PC-3 (cell line): ENCODE measurements around the gene ARHGAP24. TPM values are rescaled to one million over a fixed set of nuclear protein-coding genes. Genes with fewer than 3 reads are reported as not detected.

ENCODE experiments used
- ATAC-seq: fragments of 200-7000 bp; cut with Tn5 transposase; 2 replicates; pipeline ENCODE4 v1.9.1; 2020; ENCODE audit warnings: mild to moderate bottlenecking, moderate library complexity
- BruUV-seq: library from RNA; stranded (reverse); fragments of 400-500 nt; replicated peaks from 2 replicates; lab custom pipeline; 2021; lab: Mats Ljungman, UMichigan
- CTCF ChIA-PET: fragments of 300-600 bp; sonication (Branson Sonifier 250); formaldehyde crosslinking; loops from one replicate; lab custom pipeline; 2022; ENCODE audit warnings: antibody characterized with exemption; lab: Charles Lee
- POLR2A ChIA-PET: fragments of 300-600 bp; sonication (Branson Sonifier 250); formaldehyde crosslinking; loops from one replicate; lab custom pipeline; 2022; ENCODE audit warnings: antibody characterized with exemption; ENCODE audit not compliant: unreplicated experiment; lab: Charles Lee
- DNase-seq: peaks from one replicate; pipeline ENCODE4 v3.0.0-alpha.2; 2015
- H2AFZ ChIP-seq: fragments of 300-600 bp; sonication (generic); 2 replicates; pipeline ENCODE4 v1.6.0; 2016; ENCODE audit warnings: antibody characterized with exemption, low read length
- H3F3A ChIP-seq: fragments of 300-600 bp; sonication (generic); one replicate; pipeline ENCODE4 v1.6.0; 2017; ENCODE audit warnings: antibody characterized with exemption, low read length, control low read depth, mild to moderate bottlenecking; ENCODE audit not compliant: unreplicated experiment
- H3K27ac ChIP-seq: fragments of 300-600 bp; sonication (generic); 2 replicates; pipeline ENCODE4 v1.5.1; 2016; ENCODE audit warnings: mild to moderate bottlenecking, low read length
- H3K27me3 ChIP-seq: fragments of 300-600 bp; sonication (generic); 2 replicates; pipeline ENCODE4 v1.6.1; 2016; ENCODE audit warnings: low read length, mixed read lengths
- H3K36me3 ChIP-seq: fragments of 300-600 bp; sonication (generic); 2 replicates; pipeline ENCODE4 v1.6.1; 2016; ENCODE audit warnings: low read depth, mixed run types, low read length, mixed read lengths
- H3K4me1 ChIP-seq: fragments of 300-600 bp; sonication (generic); 2 replicates; pipeline ENCODE4 v1.5.1; 2016; ENCODE audit warnings: low read length; ENCODE audit not compliant: insufficient read depth
- H3K4me2 ChIP-seq: fragments of 300-600 bp; sonication (generic); 2 replicates; pipeline ENCODE4 v1.6.0; 2016; ENCODE audit warnings: low read length
- H3K4me3 ChIP-seq: fragments of 300-600 bp; sonication (generic); 2 replicates; pipeline ENCODE4 v1.5.1; 2016; ENCODE audit warnings: mild to moderate bottlenecking, low read length, mixed read lengths
- H3K79me2 ChIP-seq: fragments of 300-600 bp; sonication (generic); 2 replicates; pipeline ENCODE4 v1.6.1; 2017; ENCODE audit warnings: low read length, mixed read lengths
- H3K9ac ChIP-seq: fragments of 300-600 bp; sonication (generic); 2 replicates; pipeline ENCODE4 v1.6.0; 2016; ENCODE audit warnings: mild to moderate bottlenecking, low read length
- H3K9me2 ChIP-seq: fragments of 300-600 bp; sonication (generic); replicated peaks from 2 replicates; pipeline ENCODE4 v1.6.1; 2016; ENCODE audit warnings: mixed run types, low read length, mixed read lengths
- H3K9me3 ChIP-seq: fragments of 300-600 bp; sonication (generic); 2 replicates; pipeline ENCODE4 v1.6.1; 2016; ENCODE audit warnings: low read length, mixed read lengths
- H4K20me1 ChIP-seq: fragments of 300-600 bp; sonication (generic); 2 replicates; pipeline ENCODE4 v1.6.1; 2016; ENCODE audit warnings: low read length, mixed read lengths
- CTCF ChIP-seq: fragments of 300-600 bp; sonication (generic); conservative IDR thresholded peaks from 2 replicates; pipeline ENCODE4 v1.5.1; 2017; ENCODE audit warnings: antibody characterized with exemption, low read depth, mild to moderate bottlenecking, low read length
- EZH2 ChIP-seq: fragments of 300-600 bp; sonication (generic); IDR thresholded peaks from one replicate; pipeline ENCODE4 v1.6.1; 2017; ENCODE audit warnings: antibody characterized with exemption, mild to moderate bottlenecking, low read length; ENCODE audit not compliant: unreplicated experiment
- EZH2phosphoT487 ChIP-seq: fragments of 300-600 bp; sonication (generic); IDR thresholded peaks from 2 replicates; pipeline ENCODE4 v1.6.1; 2018; ENCODE audit warnings: mild to moderate bottlenecking, antibody characterized with exemption, low read length, borderline replicate concordance
- intact Hi-C: fragments of 100-400 bp; cut with micrococcal nuclease; formaldehyde crosslinking; loops from 2 replicates; pipeline ENCODE4 v1.9.0; 2023
- total RNA-seq: library from RNA; depleted of rRNA; stranded (reverse); fragments of >200 nt; gene quantifications from 2 replicates; pipeline ENCODE4 v1.2.3, GENCODE V29; 2014

Gene ARHGAP24
- total RNA-seq, 1 experiment from 2014 or later: 7.4 TPM

GRCh38 chr4:86034616-86035015 is 559.7 kb downstream of the ARHGAP24 start:
- BruUV-seq: no TSS peak

GRCh38 chr4:86035688-86036087 is 560.7 kb downstream of the ARHGAP24 start:
- TF ChIP-seq EZH2 (no peak), CTCF (no peak), EZH2phosphoT487 (no peak)
- H3K36me3 ChIP-seq: no peaks in the 10 kb centered on the region
- H3K9ac ChIP-seq: no peak overlapping the region
- intact Hi-C loops: no loop called here
- peaks cover 50% of the 10 kb centered on the region for H3K4me1 ChIP-seq
- CTCF ChIA-PET: interaction anchor here (1.0 kb wide), 1 partner anchor 239 kb away, joined by 3 read pairs; no protein-coding TSS in a partner anchor
- ATAC-seq (peak; percentile 69), DNase-seq (peak; percentile 72)
- no peaks in the 10 kb centered on the region for H3K9me2 ChIP-seq
- peak overlapping the region; percentile 51 for H3K27ac ChIP-seq
- H3K9me3 ChIP-seq: no peaks in the 10 kb centered on the region
- BruUV-seq: no TSS peak
- no peaks in the 10 kb centered on the region for H3K79me2 ChIP-seq
- no peaks in the 10 kb centered on the region for H3F3A ChIP-seq
- POLR2A ChIA-PET: interaction anchor here (0.6 kb wide), 1 partner anchor 564 kb away, joined by 6 read pairs; no protein-coding TSS in a partner anchor
- no peak overlapping the region for H2AFZ ChIP-seq
- H3K4me3 ChIP-seq: no peak overlapping the region
- H4K20me1 ChIP-seq: no peaks in the 10 kb centered on the region
- H3K4me2 ChIP-seq: peak overlapping the region; percentile 60
- H3K27me3 ChIP-seq: no peaks in the 10 kb centered on the region

More at GRCh38 chr4:86034616-86035015, 559.7 kb downstream of the ARHGAP24 start:
- Histone ChIP-seq H3K9me2 (no peaks in the 10 kb centered on the region), H3K4me3 (no peak overlapping the region), H3K9me3 (no peaks in the 10 kb centered on the region), H3F3A (no peaks in the 10 kb centered on the region), H3K79me2 (no peaks in the 10 kb centered on the region), H3K9ac (no peak overlapping the region), H3K36me3 (no peaks in the 10 kb centered on the region), H3K27ac (no peak overlapping the region), H3K4me1 (peaks cover 50% of the 10 kb centered on the region), H3K27me3 (no peaks in the 10 kb centered on the region), H2AFZ (no peak overlapping the region), H4K20me1 (no peaks in the 10 kb centered on the region), H3K4me2 (no peak overlapping the region)
- POLR2A ChIA-PET: no interaction called here
- DNase-seq (no peak), ATAC-seq (no peak)
- intact Hi-C loops: no loop called here
- TF ChIP-seq CTCF: no peak
- TF ChIP-seq EZH2phosphoT487: no peak
- TF ChIP-seq EZH2: no peak
- CTCF ChIA-PET: interaction anchor here (0.6 kb wide), 1 partner anchor 73 kb away, joined by 3 read pairs; no protein-coding TSS in a partner anchor

GRCh38 chr4:86036736-86037135 is 561.8 kb downstream of the ARHGAP24 start:
- no peaks in the 10 kb centered on the region for H3K9me3 ChIP-seq
- peaks cover 50% of the 10 kb centered on the region for H3K4me1 ChIP-seq
- POLR2A ChIA-PET: no interaction called here
- no peak overlapping the region for H2AFZ ChIP-seq
- ATAC-seq: peak; percentile 75
- TF ChIP-seq CTCF: no peak
- TF ChIP-seq EZH2phosphoT487: no peak
- no peak for TF ChIP-seq EZH2
- H3K4me3 ChIP-seq: no peak overlapping the region
- CTCF ChIA-PET: interaction anchor here (1.0 kb wide), 1 partner anchor 240 kb away, joined by 3 read pairs; no protein-coding TSS in a partner anchor
- no peaks in the 10 kb centered on the region for H3K27me3 ChIP-seq
- no peaks in the 10 kb centered on the region for H3K36me3 ChIP-seq
- no peak overlapping the region for H3K9ac ChIP-seq
- no TSS peak for BruUV-seq
- no peaks in the 10 kb centered on the region for H3F3A ChIP-seq
- H3K4me2 ChIP-seq: peak overlapping the region; percentile 60
- DNase-seq: peak; percentile 74
- intact Hi-C loops: no loop called here
- H3K79me2 ChIP-seq: no peaks in the 10 kb centered on the region
- no peaks in the 10 kb centered on the region for H4K20me1 ChIP-seq
- H3K27ac ChIP-seq: peak overlapping the region; percentile 51
- H3K9me2 ChIP-seq: no peaks in the 10 kb centered on the region
